ENCODE results near the gene TRIB2. TPM values are rescaled to one million over a fixed set of nuclear protein-coding genes. Genes with fewer than 3 reads are reported as not detected.

Gene TRIB2
- total and polyA plus RNA-seq, 4 donors: 6.7 to 27.8 (median 12.3) TPM

DNA sequence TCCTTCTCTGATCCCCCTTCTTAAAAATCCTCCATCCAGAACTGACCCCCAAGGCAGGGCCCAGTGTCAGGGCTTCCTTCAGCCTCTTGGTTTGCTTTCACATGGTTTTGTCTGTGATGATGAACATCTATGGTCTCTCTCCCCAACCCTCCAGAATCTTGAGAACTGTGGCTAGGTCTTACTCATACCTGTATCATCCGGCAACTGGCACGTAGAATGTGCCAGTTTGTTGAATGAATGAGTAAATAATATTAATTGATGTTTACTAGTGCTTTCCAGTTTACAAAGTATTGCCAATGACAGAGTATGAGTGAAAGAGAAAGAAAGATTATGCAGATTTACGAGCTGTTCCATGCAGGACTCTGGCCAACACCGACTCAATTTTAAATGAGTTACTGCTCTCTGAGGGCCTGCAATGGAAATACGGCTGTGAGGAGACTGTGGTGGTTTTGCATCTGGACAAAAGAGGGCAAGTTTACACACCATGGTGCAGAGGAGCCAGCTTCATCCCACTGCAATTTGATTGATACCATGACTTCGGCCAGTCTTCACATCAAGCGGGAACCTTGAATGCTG is 29.9 kb upstream of the TRIB2 start:
- no peak for TF ChIP-seq GABPA (IDR thresholded peaks at IDR 0.05 in 1 of 2, conservative IDR thresholded peaks at IDR 0.05 in 1 of 2)
- TF ChIP-seq, protein P1, sequence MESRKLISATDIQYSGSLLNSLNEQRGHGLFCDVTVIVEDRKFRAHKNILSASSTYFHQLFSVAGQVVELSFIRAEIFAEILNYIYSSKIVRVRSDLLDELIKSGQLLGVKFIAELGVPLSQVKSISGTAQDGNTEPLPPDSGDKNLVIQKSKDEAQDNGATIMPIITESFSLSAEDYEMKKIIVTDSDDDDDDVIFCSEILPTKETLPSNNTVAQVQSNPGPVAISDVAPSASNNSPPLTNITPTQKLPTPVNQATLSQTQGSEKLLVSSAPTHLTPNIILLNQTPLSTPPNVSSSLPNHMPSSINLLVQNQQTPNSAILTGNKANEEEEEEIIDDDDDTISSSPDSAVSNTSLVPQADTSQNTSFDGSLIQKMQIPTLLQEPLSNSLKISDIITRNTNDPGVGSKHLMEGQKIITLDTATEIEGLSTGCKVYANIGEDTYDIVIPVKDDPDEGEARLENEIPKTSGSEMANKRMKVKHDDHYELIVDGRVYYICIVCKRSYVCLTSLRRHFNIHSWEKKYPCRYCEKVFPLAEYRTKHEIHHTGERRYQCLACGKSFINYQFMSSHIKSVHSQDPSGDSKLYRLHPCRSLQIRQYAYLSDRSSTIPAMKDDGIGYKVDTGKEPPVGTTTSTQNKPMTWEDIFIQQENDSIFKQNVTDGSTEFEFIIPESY (IDR thresholded peaks at IDR 0.05): no peak
- no peak for TF ChIP-seq RXRA (IDR thresholded peaks at IDR 0.05)
- no peak for TF ChIP-seq JUND (IDR thresholded peaks at IDR 0.05)
- TF ChIP-seq NR2F2 (IDR thresholded peaks at IDR 0.05): no peak
- TF ChIP-seq EGR1 (IDR thresholded peaks at IDR 0.05; ENCODE audit: low read depth in 2 of 2): no peak
- no peak for TF ChIP-seq FOXA1 (IDR thresholded peaks at IDR 0.05)
- TF ChIP-seq, protein P2, sequence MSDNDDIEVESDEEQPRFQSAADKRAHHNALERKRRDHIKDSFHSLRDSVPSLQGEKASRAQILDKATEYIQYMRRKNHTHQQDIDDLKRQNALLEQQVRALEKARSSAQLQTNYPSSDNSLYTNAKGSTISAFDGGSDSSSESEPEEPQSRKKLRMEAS (IDR thresholded peaks at IDR 0.05): no peak
- TF ChIP-seq RAD21 (IDR thresholded peaks at IDR 0.05): no peak
- no peak for TF ChIP-seq HNF4A (conservative IDR thresholded peaks at IDR 0.05)
- TF ChIP-seq, protein P3, sequence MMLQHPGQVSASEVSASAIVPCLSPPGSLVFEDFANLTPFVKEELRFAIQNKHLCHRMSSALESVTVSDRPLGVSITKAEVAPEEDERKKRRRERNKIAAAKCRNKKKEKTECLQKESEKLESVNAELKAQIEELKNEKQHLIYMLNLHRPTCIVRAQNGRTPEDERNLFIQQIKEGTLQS (IDR thresholded peaks at IDR 0.05): no peak
- TF ChIP-seq SP1 (IDR thresholded peaks at IDR 0.05): no peak
- no peak for TF ChIP-seq TAF1 (conservative IDR thresholded peaks at IDR 0.05)
- TF ChIP-seq FOXA2 (IDR thresholded peaks at IDR 0.05): no peak
- Histone ChIP-seq H3K27me3 (ENCODE audit: control insufficient read depth in 4 of 4, insufficient read depth in 4 of 4, low read length in 3 of 4) (peaks cover 0 to 4% (median 0%) of the 10 kb centered on the region in 4 donors), H3K9me3 (ENCODE audit: control insufficient read depth in 4 of 4, low read length in 3 of 4) (peaks cover 0 to 3% (median 1%) of the 10 kb centered on the region in 4 donors), H3K4me1 (ENCODE audit: control insufficient read depth in 4 of 4, insufficient read depth in 4 of 4, low read length in 3 of 4) (peaks cover 0 to 1% (median 0%) of the 10 kb centered on the region in 4 donors), H3K27ac (ENCODE audit: low read depth in 1 of 2, low read length in 2 of 2) (no peak overlapping the region), H3K4me3 (ENCODE audit: low read depth in 1 of 3, low read length in 3 of 3) (no peak overlapping the region), H3K36me3 (ENCODE audit: control insufficient read depth in 4 of 4, insufficient read depth in 3 of 4, low read depth in 1 of 4, low read length in 3 of 4) (no peaks in the 10 kb centered on the region), H3K9ac (ENCODE audit: low read depth in 1 of 2, low read length in 2 of 2) (no peak overlapping the region)
- 84% methylated on average over 7 of the region's 7 CpGs for WGBS
- DNase-seq (ENCODE audit: low spot score): no peak

DNA sequence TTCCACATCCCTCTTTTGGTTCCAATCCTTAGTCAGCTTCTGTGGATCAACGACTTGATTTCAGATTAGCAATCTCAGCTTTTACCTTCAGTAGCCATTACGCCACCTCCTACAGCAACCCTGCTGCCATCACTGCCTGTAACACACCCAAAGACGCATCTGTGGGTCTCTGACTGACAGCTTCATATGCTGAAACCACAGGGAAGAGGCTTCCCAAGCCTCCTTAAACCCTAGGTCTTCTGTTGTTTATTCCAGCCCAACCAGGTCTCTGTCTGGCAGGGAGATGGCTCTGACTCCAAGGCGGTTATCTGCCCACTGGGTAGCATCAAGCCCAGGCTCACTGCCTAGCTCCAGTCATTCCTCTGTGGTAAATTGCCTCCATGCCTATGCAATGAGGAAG is 28.6 kb upstream of the TRIB2 start:
- H3K36me3 ChIP-seq (ENCODE audit: control insufficient read depth in 4 of 4, insufficient read depth in 3 of 4, low read depth in 1 of 4, low read length in 3 of 4): no peaks in the 10 kb centered on the region
- WGBS: 84% methylated on average over 4 of the region's 4 CpGs
- peaks cover 0 to 1% (median 0%) of the 10 kb centered on the region in 4 donors for H3K4me1 ChIP-seq (ENCODE audit: control insufficient read depth in 4 of 4, insufficient read depth in 4 of 4, low read length in 3 of 4)
- no peaks in the 10 kb centered on the region for H3K27me3 ChIP-seq (ENCODE audit: control insufficient read depth in 4 of 4, insufficient read depth in 4 of 4, low read length in 3 of 4)
- TF ChIP-seq GABPA (IDR thresholded peaks at IDR 0.05 in 1 of 2, conservative IDR thresholded peaks at IDR 0.05 in 1 of 2) (no peak), RXRA (IDR thresholded peaks at IDR 0.05) (no peak), HNF4A (conservative IDR thresholded peaks at IDR 0.05) (no peak), NR2F2 (IDR thresholded peaks at IDR 0.05) (no peak), EGR1 (IDR thresholded peaks at IDR 0.05; ENCODE audit: low read depth in 2 of 2) (no peak), SP1 (IDR thresholded peaks at IDR 0.05) (no peak)
- TF ChIP-seq, protein P2 (IDR thresholded peaks at IDR 0.05): no peak
- TF ChIP-seq, protein P1 (IDR thresholded peaks at IDR 0.05): no peak
- TF ChIP-seq, protein P4, sequence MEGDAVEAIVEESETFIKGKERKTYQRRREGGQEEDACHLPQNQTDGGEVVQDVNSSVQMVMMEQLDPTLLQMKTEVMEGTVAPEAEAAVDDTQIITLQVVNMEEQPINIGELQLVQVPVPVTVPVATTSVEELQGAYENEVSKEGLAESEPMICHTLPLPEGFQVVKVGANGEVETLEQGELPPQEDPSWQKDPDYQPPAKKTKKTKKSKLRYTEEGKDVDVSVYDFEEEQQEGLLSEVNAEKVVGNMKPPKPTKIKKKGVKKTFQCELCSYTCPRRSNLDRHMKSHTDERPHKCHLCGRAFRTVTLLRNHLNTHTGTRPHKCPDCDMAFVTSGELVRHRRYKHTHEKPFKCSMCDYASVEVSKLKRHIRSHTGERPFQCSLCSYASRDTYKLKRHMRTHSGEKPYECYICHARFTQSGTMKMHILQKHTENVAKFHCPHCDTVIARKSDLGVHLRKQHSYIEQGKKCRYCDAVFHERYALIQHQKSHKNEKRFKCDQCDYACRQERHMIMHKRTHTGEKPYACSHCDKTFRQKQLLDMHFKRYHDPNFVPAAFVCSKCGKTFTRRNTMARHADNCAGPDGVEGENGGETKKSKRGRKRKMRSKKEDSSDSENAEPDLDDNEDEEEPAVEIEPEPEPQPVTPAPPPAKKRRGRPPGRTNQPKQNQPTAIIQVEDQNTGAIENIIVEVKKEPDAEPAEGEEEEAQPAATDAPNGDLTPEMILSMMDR (IDR thresholded peaks at IDR 0.05; ENCODE audit: low read depth, low read length, missing input control): no peak
- H3K4me3 ChIP-seq (ENCODE audit: low read depth in 1 of 3, low read length in 3 of 3): no peak overlapping the region
- no peak for DNase-seq (ENCODE audit: low spot score)
- no peak overlapping the region for H3K9ac ChIP-seq (ENCODE audit: low read depth in 1 of 2, low read length in 2 of 2)
- peaks cover 0 to 9% (median 2%) of the 10 kb centered on the region in 4 donors for H3K9me3 ChIP-seq (ENCODE audit: control insufficient read depth in 4 of 4, low read length in 3 of 4)
- no peak overlapping the region for H3K27ac ChIP-seq (ENCODE audit: low read depth in 1 of 2, low read length in 2 of 2)

Data from liver (tissue), 9 donors.